Sigmoid colon (tissue), 7 donors: ENCODE data around the gene HECW1. TPM values are rescaled to one million over a fixed set of nuclear protein-coding genes. Genes with fewer than 3 reads are reported as not detected.
"Not testable (repeated sequence)": the region's sequence is repeated elsewhere in the genome, so short reads cannot be mapped to it uniquely, and the experiment has no call there.

Source experiments
- DNase-seq: peaks from one replicate; pipeline ENCODE4 v3.0.0-alpha.2; 2019
- H3K27ac ChIP-seq, 4 donors: fragments of 200-600 bp; sonication (generic); one replicate each; pipeline ENCODE4 v1.5.1; 2016 to 2019; ENCODE audit warnings: mild to moderate bottlenecking in 1 of 4
- H3K27me3 ChIP-seq, 3 donors: fragments of 200-600 bp; sonication (generic); one replicate each; pipeline ENCODE4 v1.5.1; 2019; ENCODE audit warnings: mild to moderate bottlenecking in 1 of 3
- H3K36me3 ChIP-seq, 4 donors: fragments of 200-600 bp; sonication (generic); one replicate each; pipeline ENCODE4 v1.5.1; 2016 to 2019
- H3K4me1 ChIP-seq, 4 donors: fragments of 200-600 bp; sonication (generic); one replicate each; pipeline ENCODE4 v1.5.1; 2017 to 2019
- H3K4me3 ChIP-seq, 4 donors: fragments of 200-600 bp; sonication (generic); one replicate each; pipeline ENCODE4 v1.5.1; 2017 to 2019; ENCODE audit warnings: mild to moderate bottlenecking in 2 of 4, moderate library complexity in 1 of 4
- H3K9me3 ChIP-seq, 4 donors: fragments of 200-600 bp in 3 of 4; sonication (generic) in 3 of 4; one replicate each; pipeline versions ENCODE4 v1.5.1 to v1.6.1; 2013 to 2019
- EP300 ChIP-seq, 4 donors: sonication (generic); formaldehyde crosslinking; IDR thresholded peaks; one replicate each; pipeline ENCODE4 v1.6.1; 2017; ENCODE audit warnings: antibody characterized with exemption in 4 of 4
- POLR2A ChIP-seq, 2 donors: fragments of 450-650 bp; IDR thresholded peaks; one replicate each; pipeline ENCODE4 v1.6.1; 2016; ENCODE audit warnings: antibody characterized with exemption in 2 of 2, mild to moderate bottlenecking in 2 of 2, moderate library complexity in 2 of 2
- POLR2AphosphoS5 ChIP-seq, 4 donors: sonication (generic); formaldehyde crosslinking; IDR thresholded peaks; one replicate each; pipeline ENCODE4 v1.6.1; 2017; ENCODE audit warnings: antibody characterized with exemption in 4 of 4
- WGBS, 2 donors: extraction: QIAGEN DNeasy Blood & Tissue Kit; methylation state at CpG; one replicate each; pipeline ENCODE4 v1.1.7; 2013; 5-methylcytosine and 5-hydroxymethylcytosine counted together
- intact Hi-C: fragments of 100-400 bp; cut with DNase I; formaldehyde crosslinking; loops from one replicate; pipeline ENCODE4 v1.15.1; 2023
- polyA plus RNA-seq, 3 donors: library from polyadenylated mRNA; stranded (reverse); fragments of 200-250 nt; gene quantifications; one replicate each; pipeline ENCODE4 v1.2.3, GENCODE V29; 2013
- total RNA-seq, 4 donors: library from RNA; depleted of rRNA; stranded (reverse); fragments of >200 nt; gene quantifications; one replicate each; pipeline ENCODE4 v1.1.0, GENCODE V29; 2016
- TF ChIP-seq, protein P1 (sequence below), 4 experiments: fragments of 450-650 bp in 3 of 4; fragments of 200-600 bp in 1 of 4; IDR thresholded peaks; one replicate each; pipeline ENCODE4 v1.5.1; 2016 to 2019; ENCODE audit warnings: antibody characterized with exemption in 4 of 4, mild to moderate bottlenecking in 3 of 4, moderate library complexity in 2 of 4
- donor health status: healthy with polysubstance abuse.
- donor health status: Bipolar disorder and iron deficiency.
- donor health status: healthy.

The HECW1 gene
- total and polyA plus RNA-seq, 7 donors: 0.33 to 7.8 (median 1.2) TPM

- DNase-seq: no peak
- H3K27me3 ChIP-seq: no peaks in the 10 kb centered on the region
- 68 to 82% methylated on average over 2 of the region's 2 CpGs for WGBS, 2 donors
These were observed 89.5 kb downstream of the HECW1 start for GRCh38 chr7:43201912-43202311.

DNA sequence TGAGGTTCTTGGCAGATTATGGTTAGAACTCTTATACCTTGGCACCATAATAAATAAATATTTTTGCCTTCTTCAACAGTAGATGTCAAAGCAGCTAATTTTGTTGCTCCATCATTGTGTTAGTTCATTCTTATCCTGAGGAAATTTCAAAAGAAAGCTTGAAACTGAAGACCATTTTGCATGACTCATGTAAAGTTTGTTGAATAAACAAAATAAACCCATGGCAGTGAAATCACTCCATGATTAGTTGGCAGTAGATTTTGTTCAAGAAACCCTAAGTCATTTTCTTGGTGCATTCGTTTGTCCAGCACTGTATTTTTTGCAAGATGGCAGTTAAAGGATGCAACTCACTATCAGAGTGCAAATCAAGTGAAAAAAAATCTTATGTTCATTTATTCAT, 91.6 kb downstream of the HECW1 start:
- Histone ChIP-seq H3K4me3 (no peak overlapping the region), H3K27ac (no peak overlapping the region), H3K36me3 (no peaks in the 10 kb centered on the region), H3K9me3 (no peaks in the 10 kb centered on the region), H3K27me3 (no peaks in the 10 kb centered on the region), H3K4me1 (no peaks in the 10 kb centered on the region)
- DNase-seq: no peak
- intact Hi-C loops: no loop called here
- TF ChIP-seq POLR2AphosphoS5 (IDR thresholded peaks at IDR 0.05) (no peak), POLR2A (IDR thresholded peaks at IDR 0.05) (no peak), EP300 (IDR thresholded peaks at IDR 0.05) (no peak)
- TF ChIP-seq, protein P1, sequence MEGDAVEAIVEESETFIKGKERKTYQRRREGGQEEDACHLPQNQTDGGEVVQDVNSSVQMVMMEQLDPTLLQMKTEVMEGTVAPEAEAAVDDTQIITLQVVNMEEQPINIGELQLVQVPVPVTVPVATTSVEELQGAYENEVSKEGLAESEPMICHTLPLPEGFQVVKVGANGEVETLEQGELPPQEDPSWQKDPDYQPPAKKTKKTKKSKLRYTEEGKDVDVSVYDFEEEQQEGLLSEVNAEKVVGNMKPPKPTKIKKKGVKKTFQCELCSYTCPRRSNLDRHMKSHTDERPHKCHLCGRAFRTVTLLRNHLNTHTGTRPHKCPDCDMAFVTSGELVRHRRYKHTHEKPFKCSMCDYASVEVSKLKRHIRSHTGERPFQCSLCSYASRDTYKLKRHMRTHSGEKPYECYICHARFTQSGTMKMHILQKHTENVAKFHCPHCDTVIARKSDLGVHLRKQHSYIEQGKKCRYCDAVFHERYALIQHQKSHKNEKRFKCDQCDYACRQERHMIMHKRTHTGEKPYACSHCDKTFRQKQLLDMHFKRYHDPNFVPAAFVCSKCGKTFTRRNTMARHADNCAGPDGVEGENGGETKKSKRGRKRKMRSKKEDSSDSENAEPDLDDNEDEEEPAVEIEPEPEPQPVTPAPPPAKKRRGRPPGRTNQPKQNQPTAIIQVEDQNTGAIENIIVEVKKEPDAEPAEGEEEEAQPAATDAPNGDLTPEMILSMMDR (IDR thresholded peaks at IDR 0.05): no peak
- 40 to 51% methylated on average over 1 of the region's 1 CpG for WGBS, 2 donors

More at GRCh38 chr7:43201912-43202311, 89.5 kb downstream of the HECW1 start:
- intact Hi-C loops: no loop called here
- TF ChIP-seq POLR2A (IDR thresholded peaks at IDR 0.05) (no peak), EP300 (IDR thresholded peaks at IDR 0.05) (no peak), POLR2AphosphoS5 (IDR thresholded peaks at IDR 0.05) (no peak)
- TF ChIP-seq, protein P1 (IDR thresholded peaks at IDR 0.05): no peak
- no peak overlapping the region for H3K4me3 ChIP-seq
- H3K36me3 ChIP-seq: no peaks in the 10 kb centered on the region
- no peaks in the 10 kb centered on the region for H3K4me1 ChIP-seq
- no peaks in the 10 kb centered on the region for H3K9me3 ChIP-seq
- H3K27ac ChIP-seq: no peak overlapping the region

DNA sequence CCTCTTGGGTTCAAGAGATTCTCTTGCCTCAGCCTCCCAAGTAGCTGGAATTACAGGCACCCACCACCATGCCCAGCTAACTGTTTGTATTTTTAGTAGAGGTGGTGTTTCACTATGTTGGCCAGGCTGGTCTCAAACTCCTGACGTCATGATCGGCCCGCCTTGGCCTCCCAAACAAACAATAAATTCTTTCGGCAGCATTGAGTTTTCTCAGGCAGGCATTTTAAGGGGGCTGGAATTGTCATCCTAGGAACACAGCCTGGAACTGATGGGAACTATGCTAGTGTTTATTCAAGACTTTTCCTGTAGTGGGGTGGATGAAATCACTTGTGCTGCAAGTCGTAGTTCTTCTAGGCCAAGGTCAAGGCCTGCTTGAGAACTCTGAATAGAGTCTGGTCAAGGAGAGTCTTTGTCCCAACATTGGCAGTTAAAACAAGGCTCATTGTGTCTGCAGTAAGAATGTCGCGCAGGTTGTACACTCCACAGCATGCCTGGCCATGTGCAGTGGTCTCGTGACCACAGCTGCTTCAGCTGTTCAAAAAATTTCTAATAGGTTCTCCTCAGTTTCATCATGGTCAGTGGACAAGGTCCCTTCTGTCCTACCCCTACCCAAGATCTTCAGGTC, 92.8 kb downstream of the HECW1 start:
- TF ChIP-seq, protein P1 (IDR thresholded peaks at IDR 0.05): no peak
- TF ChIP-seq POLR2AphosphoS5 (IDR thresholded peaks at IDR 0.05): no peak
- no peak for TF ChIP-seq EP300 (IDR thresholded peaks at IDR 0.05)
- no peak for TF ChIP-seq POLR2A (IDR thresholded peaks at IDR 0.05)
- intact Hi-C loops: no loop called here
- WGBS, 2 donors: 84 to 86% methylated on average over 8 of the region's 8 CpGs
- no peak for DNase-seq
- Histone ChIP-seq H3K36me3 (no peaks in the 10 kb centered on the region), H3K27me3 (no peaks in the 10 kb centered on the region), H3K4me3 (no peak overlapping the region), H3K9me3 (no peaks in the 10 kb centered on the region), H3K4me1 (no peaks in the 10 kb centered on the region), H3K27ac (no peak overlapping the region)

DNA sequence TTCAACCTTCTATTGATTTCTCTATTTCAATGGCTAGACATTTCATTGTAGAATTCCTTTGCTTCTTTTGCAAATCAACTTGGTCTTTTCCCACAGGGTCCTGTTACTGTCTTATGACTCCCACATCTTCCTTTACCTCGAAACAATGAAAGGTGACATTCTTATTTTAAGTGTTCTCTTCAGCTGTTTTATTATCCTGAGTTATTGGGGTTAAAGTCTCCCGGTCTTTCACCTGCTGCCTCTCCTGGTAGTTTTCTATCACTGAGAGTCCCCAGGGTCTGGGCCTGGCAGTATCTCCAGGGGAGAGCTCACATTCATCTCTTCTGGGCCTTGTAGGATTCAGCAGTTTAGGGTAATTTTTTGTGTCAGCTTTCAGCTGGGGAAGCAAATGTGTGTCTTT, 95.8 kb downstream of the HECW1 start:
- Histone ChIP-seq H3K9me3 (no peaks in the 10 kb centered on the region), H3K36me3 (no peaks in the 10 kb centered on the region), H3K4me1 (no peaks in the 10 kb centered on the region), H3K27ac (no peak overlapping the region), H3K27me3 (no peaks in the 10 kb centered on the region), H3K4me3 (no peak overlapping the region)
- intact Hi-C loops: no loop called here
- TF ChIP-seq POLR2A (IDR thresholded peaks at IDR 0.05): no peak
- TF ChIP-seq, protein P1 (IDR thresholded peaks at IDR 0.05): no peak
- TF ChIP-seq POLR2AphosphoS5 (IDR thresholded peaks at IDR 0.05): no peak
- TF ChIP-seq EP300 (IDR thresholded peaks at IDR 0.05): no peak
- 17 to 61% methylated on average over 2 of the region's 2 CpGs for WGBS, 2 donors
- DNase-seq: no peak

- DNase-seq, H3K4me3 ChIP-seq, H3K36me3 ChIP-seq, H3K27me3 ChIP-seq, H3K9me3 ChIP-seq, H3K27ac ChIP-seq, H3K4me1 ChIP-seq, intact Hi-C loops: not testable (repeated sequence)
- 83 to 90% methylated on average over 11 of the region's 11 CpGs for WGBS, 2 donors
These were observed 98.1 kb downstream of the HECW1 start for GRCh38 chr7:43210539-43210938.
